Activated CD4-positive, alpha-beta T cell treated with anti-CD3 and anti-CD28 coated beads, Interleukin-2, amount 10 ng/mL, durations not matched to agents 24 days and 14 days (primary cell): Measurements from ENCODE around the gene KRT12. TPM values are rescaled to one million over a fixed set of nuclear protein-coding genes. Genes with fewer than 3 reads are reported as not detected.

Experiments
- DNase-seq: peaks from one replicate; pipeline ENCODE4 v3.0.0; 2022
- H3K27ac Mint-ChIP-seq: one replicate; pipeline ENCODE4 v1.8.0; 2022; ENCODE audit warnings: mild to moderate bottlenecking, mixed read lengths
- H3K27me3 Mint-ChIP-seq: one replicate; pipeline ENCODE4 v1.8.0; 2022; ENCODE audit warnings: mixed read lengths
- H3K36me3 Mint-ChIP-seq: one replicate; pipeline ENCODE4 v1.8.0; 2022; ENCODE audit warnings: low read depth, mild to moderate bottlenecking, mixed read lengths
- H3K4me1 Mint-ChIP-seq: one replicate; pipeline ENCODE4 v1.8.0; 2021; ENCODE audit warnings: mixed read lengths
- H3K4me3 Mint-ChIP-seq: one replicate; pipeline ENCODE4 v1.8.0; 2022; ENCODE audit warnings: mild to moderate bottlenecking, moderate library complexity, mixed read lengths
- H3K9me3 Mint-ChIP-seq: one replicate; pipeline ENCODE4 v1.8.0; 2021; ENCODE audit warnings: mixed read lengths
- intact Hi-C: fragments of 100-400 bp; cut with micrococcal nuclease; formaldehyde crosslinking; loops from one replicate; pipeline ENCODE4 v1.15.1; 2023
- total RNA-seq: library from RNA; stranded (reverse); gene quantifications from 2 replicates; pipeline ENCODE4 v1.2.3, GENCODE V29; 2022

KRT12 gene
- total RNA-seq, 1 donor from 2014 or later: not detected

- DNase-seq: no peak
- H3K36me3 Mint-ChIP-seq: no peaks in the 10 kb centered on the region
- no peaks in the 10 kb centered on the region for H3K9me3 Mint-ChIP-seq
- H3K27me3 Mint-ChIP-seq: peaks cover 36% of the 10 kb centered on the region
- intact Hi-C loops: no loop called here
- H3K27ac Mint-ChIP-seq: no peak overlapping the region
- no peak overlapping the region for H3K4me3 Mint-ChIP-seq
- H3K4me1 Mint-ChIP-seq: no peaks in the 10 kb centered on the region
Measured at GRCh38 chr17:40846515-40847144, 20.4 kb downstream of the KRT12 start.

- Mint-ChIP-seq H3K27ac (no peak overlapping the region), H3K4me3 (no peak overlapping the region), H3K4me1 (no peaks in the 10 kb centered on the region), H3K27me3 (peaks cover 30% of the 10 kb centered on the region), H3K9me3 (no peaks in the 10 kb centered on the region), H3K36me3 (no peaks in the 10 kb centered on the region)
- DNase-seq: no peak
- intact Hi-C loops: no loop called here
Measured at GRCh38 chr17:40844671-40845107, 22.3 kb downstream of the KRT12 start.

GRCh38 chr17:40843242-40843641 is 23.8 kb downstream of the KRT12 start:
- intact Hi-C loops: no loop called here
- Mint-ChIP-seq H3K36me3 (no peaks in the 10 kb centered on the region), H3K9me3 (no peaks in the 10 kb centered on the region), H3K4me1 (no peaks in the 10 kb centered on the region), H3K27me3 (peaks cover 28% of the 10 kb centered on the region), H3K4me3 (no peak overlapping the region), H3K27ac (no peak overlapping the region)
- no peak for DNase-seq

- H3K27ac Mint-ChIP-seq: no peak overlapping the region
- peaks cover 28% of the 10 kb centered on the region for H3K27me3 Mint-ChIP-seq
- no peak for DNase-seq
- H3K4me3 Mint-ChIP-seq: no peak overlapping the region
- no peaks in the 10 kb centered on the region for H3K4me1 Mint-ChIP-seq
- H3K9me3 Mint-ChIP-seq: no peaks in the 10 kb centered on the region
- intact Hi-C loops: no loop called here
- no peaks in the 10 kb centered on the region for H3K36me3 Mint-ChIP-seq
Measured at GRCh38 chr17:40841246-40841645, 25.8 kb downstream of the KRT12 start.

GRCh38 chr17:40839194-40839593 is 27.8 kb downstream of the KRT12 start:
- Mint-ChIP-seq H3K36me3 (no peaks in the 10 kb centered on the region), H3K4me1 (no peaks in the 10 kb centered on the region), H3K9me3 (no peaks in the 10 kb centered on the region), H3K27ac (no peak overlapping the region), H3K4me3 (no peak overlapping the region), H3K27me3 (peaks cover 11% of the 10 kb centered on the region)
- DNase-seq: no peak
- intact Hi-C loops: no loop called here

GRCh38 chr17:40836020-40836419 is 31.0 kb downstream of the KRT12 start:
- intact Hi-C loops: no loop called here
- no peak overlapping the region for H3K4me3 Mint-ChIP-seq
- H3K27ac Mint-ChIP-seq: no peak overlapping the region
- no peaks in the 10 kb centered on the region for H3K9me3 Mint-ChIP-seq
- H3K4me1 Mint-ChIP-seq: peaks cover 3% of the 10 kb centered on the region
- no peak for DNase-seq
- H3K36me3 Mint-ChIP-seq: no peaks in the 10 kb centered on the region
- H3K27me3 Mint-ChIP-seq: peaks cover 2% of the 10 kb centered on the region

GRCh38 chr17:40833882-40834281 is 33.1 kb downstream of the KRT12 start:
- Mint-ChIP-seq H3K36me3 (no peaks in the 10 kb centered on the region), H3K4me1 (peaks cover 3% of the 10 kb centered on the region), H3K9me3 (peaks cover 5% of the 10 kb centered on the region), H3K27me3 (no peaks in the 10 kb centered on the region), H3K4me3 (no peak overlapping the region), H3K27ac (no peak overlapping the region)
- intact Hi-C loops: no loop called here
- no peak for DNase-seq

- intact Hi-C loops: no loop called here
- Mint-ChIP-seq H3K27me3 (peaks cover 2% of the 10 kb centered on the region), H3K36me3 (no peaks in the 10 kb centered on the region), H3K4me1 (peaks cover 6% of the 10 kb centered on the region), H3K9me3 (peaks cover 5% of the 10 kb centered on the region), H3K4me3 (no peak overlapping the region), H3K27ac (no peak overlapping the region)
- DNase-seq: no peak
Measured at GRCh38 chr17:40832840-40833239, 34.2 kb downstream of the KRT12 start.

GRCh38 chr17:40830085-40830776 is 36.8 kb downstream of the KRT12 start:
- DNase-seq: no peak
- Mint-ChIP-seq H3K4me1 (peaks cover 12% of the 10 kb centered on the region), H3K9me3 (peaks cover 8% of the 10 kb centered on the region), H3K27me3 (peaks cover 10% of the 10 kb centered on the region), H3K36me3 (no peaks in the 10 kb centered on the region), H3K27ac (no peak overlapping the region), H3K4me3 (no peak overlapping the region)
- intact Hi-C loops: no loop called here

GRCh38 chr17:40828454-40829044 is 38.5 kb downstream of the KRT12 start:
- Mint-ChIP-seq H3K27ac (no peak overlapping the region), H3K36me3 (no peaks in the 10 kb centered on the region), H3K4me1 (peaks cover 15% of the 10 kb centered on the region), H3K27me3 (peaks cover 11% of the 10 kb centered on the region), H3K4me3 (no peak overlapping the region), H3K9me3 (peaks cover 8% of the 10 kb centered on the region)
- intact Hi-C loops: no loop called here
- no peak for DNase-seq

GRCh38 chr17:40827746-40828453 is 39.1 kb downstream of the KRT12 start:
- intact Hi-C loops: no loop called here
- peaks cover 8% of the 10 kb centered on the region for H3K9me3 Mint-ChIP-seq
- H3K4me1 Mint-ChIP-seq: peaks cover 13% of the 10 kb centered on the region
- DNase-seq: no peak
- no peak overlapping the region for H3K4me3 Mint-ChIP-seq
- no peaks in the 10 kb centered on the region for H3K36me3 Mint-ChIP-seq
- H3K27me3 Mint-ChIP-seq: peaks cover 11% of the 10 kb centered on the region
- H3K27ac Mint-ChIP-seq: no peak overlapping the region

GRCh38 chr17:40825599-40825998 is 41.4 kb downstream of the KRT12 start:
- DNase-seq: no peak
- intact Hi-C loops: no loop called here
- Mint-ChIP-seq H3K27ac (no peak overlapping the region), H3K4me3 (no peak overlapping the region), H3K9me3 (peaks cover 8% of the 10 kb centered on the region), H3K27me3 (peaks cover 16% of the 10 kb centered on the region), H3K4me1 (peaks cover 13% of the 10 kb centered on the region), H3K36me3 (peaks cover 1% of the 10 kb centered on the region)

- H3K9me3 Mint-ChIP-seq: peaks cover 12% of the 10 kb centered on the region
- peaks cover 16% of the 10 kb centered on the region for H3K4me1 Mint-ChIP-seq
- no peak overlapping the region for H3K4me3 Mint-ChIP-seq
- DNase-seq: no peak
- intact Hi-C loops: no loop called here
- peaks cover 16% of the 10 kb centered on the region for H3K27me3 Mint-ChIP-seq
- peaks cover 6% of the 10 kb centered on the region for H3K36me3 Mint-ChIP-seq
- H3K27ac Mint-ChIP-seq: no peak overlapping the region
Measured at GRCh38 chr17:40824015-40824832, 42.8 kb downstream of the KRT12 start.
